Measurements from ENCODE around the gene BHMT2. TPM values are rescaled to one million over a fixed set of nuclear protein-coding genes. Genes with fewer than 3 reads are reported as not detected.

The BHMT2 gene
- total RNA-seq, 4 donors from 2014 or later = 26.0 to 83.1 (median 67.7) TPM

- TF ChIP-seq, protein P1, sequence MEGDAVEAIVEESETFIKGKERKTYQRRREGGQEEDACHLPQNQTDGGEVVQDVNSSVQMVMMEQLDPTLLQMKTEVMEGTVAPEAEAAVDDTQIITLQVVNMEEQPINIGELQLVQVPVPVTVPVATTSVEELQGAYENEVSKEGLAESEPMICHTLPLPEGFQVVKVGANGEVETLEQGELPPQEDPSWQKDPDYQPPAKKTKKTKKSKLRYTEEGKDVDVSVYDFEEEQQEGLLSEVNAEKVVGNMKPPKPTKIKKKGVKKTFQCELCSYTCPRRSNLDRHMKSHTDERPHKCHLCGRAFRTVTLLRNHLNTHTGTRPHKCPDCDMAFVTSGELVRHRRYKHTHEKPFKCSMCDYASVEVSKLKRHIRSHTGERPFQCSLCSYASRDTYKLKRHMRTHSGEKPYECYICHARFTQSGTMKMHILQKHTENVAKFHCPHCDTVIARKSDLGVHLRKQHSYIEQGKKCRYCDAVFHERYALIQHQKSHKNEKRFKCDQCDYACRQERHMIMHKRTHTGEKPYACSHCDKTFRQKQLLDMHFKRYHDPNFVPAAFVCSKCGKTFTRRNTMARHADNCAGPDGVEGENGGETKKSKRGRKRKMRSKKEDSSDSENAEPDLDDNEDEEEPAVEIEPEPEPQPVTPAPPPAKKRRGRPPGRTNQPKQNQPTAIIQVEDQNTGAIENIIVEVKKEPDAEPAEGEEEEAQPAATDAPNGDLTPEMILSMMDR (IDR thresholded peaks at IDR 0.05; ENCODE audit: low read depth) = no peak
These were observed 27.4 kb upstream of the BHMT2 start for GRCh38 chr5:79042188-79042587.

DNA sequence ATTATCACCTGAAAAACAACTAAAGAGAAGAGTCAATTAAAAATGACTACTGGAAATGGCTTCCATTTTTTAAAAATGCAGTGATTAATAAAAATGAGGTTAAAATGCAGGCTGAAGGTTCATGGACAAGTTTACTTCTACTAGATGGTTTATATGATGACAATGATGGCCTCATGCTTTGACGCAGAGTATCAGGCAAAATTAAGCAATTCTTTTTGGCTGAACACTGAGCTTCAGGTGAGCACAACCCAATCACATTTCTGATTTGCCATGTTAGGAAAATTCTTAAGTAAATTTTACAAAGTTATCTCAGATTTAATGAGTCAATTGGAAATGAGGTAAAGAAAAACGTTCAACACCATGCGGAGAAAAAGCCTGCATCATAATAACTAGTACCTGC lies 22.4 kb upstream of the BHMT2 start:
- TF ChIP-seq, protein P1 (IDR thresholded peaks at IDR 0.05; ENCODE audit: low read depth) = no peak

DNA sequence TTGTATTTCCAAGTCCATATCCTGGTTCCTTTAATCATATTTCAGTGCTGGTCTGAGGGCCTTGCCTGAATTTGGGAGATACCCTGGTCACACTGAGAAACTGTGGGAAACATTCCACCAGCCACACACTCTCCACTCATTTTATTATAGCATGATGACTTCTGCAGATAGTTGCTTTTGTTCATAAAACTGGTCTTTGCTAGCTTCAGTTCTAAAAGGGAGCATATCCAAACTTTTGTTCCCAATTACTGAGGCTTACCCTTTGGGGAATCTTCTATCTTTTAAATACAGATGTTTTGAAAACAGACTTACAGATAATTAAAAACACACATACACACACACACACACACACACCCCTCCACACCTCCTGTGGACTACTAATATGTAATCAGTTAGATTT lies 21.1 kb upstream of the BHMT2 start:
- TF ChIP-seq, protein P1 (IDR thresholded peaks at IDR 0.05; ENCODE audit: low read depth) = no peak

GRCh38 chr5:79050498-79050897 lies 19.1 kb upstream of the BHMT2 start:
- TF ChIP-seq, protein P1 (IDR thresholded peaks at IDR 0.05; ENCODE audit: low read depth) = no peak

- TF ChIP-seq, protein P1 (IDR thresholded peaks at IDR 0.05; ENCODE audit: low read depth) = no peak
These were observed 16.2 kb upstream of the BHMT2 start for GRCh38 chr5:79053321-79053720.

DNA sequence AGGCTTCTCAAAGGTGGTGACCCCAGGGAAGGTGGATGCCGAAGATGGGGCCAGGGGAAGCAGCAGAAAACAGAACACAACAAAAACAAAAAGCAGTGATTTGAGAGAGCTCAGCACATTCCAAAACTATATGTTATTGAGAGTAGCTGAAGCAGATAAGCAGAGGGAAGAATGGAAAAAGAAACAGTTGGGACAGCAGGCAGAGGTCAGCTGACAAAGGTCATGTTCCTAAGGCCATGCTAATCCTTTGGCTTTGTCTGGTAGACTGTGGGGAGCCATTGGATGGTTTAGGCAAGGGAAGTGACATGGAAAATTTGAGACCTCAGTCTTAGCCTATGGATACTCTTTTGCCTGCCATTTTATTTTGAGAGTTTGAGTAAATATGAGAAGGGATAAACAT lies 14.6 kb upstream of the BHMT2 start:
- TF ChIP-seq, protein P1 (IDR thresholded peaks at IDR 0.05; ENCODE audit: low read depth) = no peak

- TF ChIP-seq, protein P1 (IDR thresholded peaks at IDR 0.05; ENCODE audit: low read depth) = no peak
These were observed 12.7 kb upstream of the BHMT2 start for GRCh38 chr5:79056847-79057246.
